H1 (cell line): ENCODE measurements around the gene ZNF593.

ENCODE experiments used
- ATF3 ChIP-seq: IDR thresholded peaks from 2 replicates; pipeline ENCODE4 v1.6.1; 2011; ENCODE audit warnings: low read depth, mild to moderate bottlenecking, low read length; ENCODE audit not compliant: insufficient read depth
- CTCF ChIP-seq, 3 experiments: IDR thresholded peaks; 1 replicate in 2 of 3; 2 replicates in 1 of 3; pipeline versions ENCODE4 v1.5.1 to v1.6.1; 2011; ENCODE audit warnings: low read length in 3 of 3, mild to moderate bottlenecking in 3 of 3, inconsistent platforms in 2 of 3, low read depth in 1 of 3, moderate library complexity in 1 of 3; ENCODE audit not compliant: insufficient read depth in 1 of 3; ENCODE audit errors: control extremely low read depth in 1 of 3
- E2F6 ChIP-seq: IDR thresholded peaks from 2 replicates; pipeline ENCODE4 v1.6.1; 2012; ENCODE audit warnings: inconsistent platforms
- TCF12 ChIP-seq: IDR thresholded peaks from 2 replicates; pipeline ENCODE4 v1.6.1; 2011; ENCODE audit warnings: low read depth, mild to moderate bottlenecking, low read length

- TF ChIP-seq TCF12 (no peak), ATF3 (no peak), CTCF (IDR thresholded peaks at IDR 0.05; ENCODE audit: control extremely low read depth in 1 of 3, insufficient read depth in 1 of 3, low read depth in 1 of 3, low read length in 3 of 3) (no peak), E2F6 (no peak)
Observed at GRCh38 chr1:26159743-26160039, 10.0 kb upstream of the ZNF593 start.
